Measurements from ENCODE around the gene ARF6.
"Not testable (repeated sequence)": the region's sequence is repeated elsewhere in the genome, so short reads cannot be mapped to it uniquely, and the experiment has no call there.

The ARF6 gene

GRCh38 chr14:49909016-49909415 lies 16.1 kb downstream of the ARF6 start:
- DNase-seq = no peak

GRCh38 chr14:49915085-49915484 lies 22.2 kb downstream of the ARF6 start:
- no peak for DNase-seq

GRCh38 chr14:49918706-49919105 lies 25.8 kb downstream of the ARF6 start:
- DNase-seq = no peak

- no peak for DNase-seq
These were observed 27.2 kb downstream of the ARF6 start for GRCh38 chr14:49919825-49920659.

- no peak for DNase-seq
These were observed 28.1 kb downstream of the ARF6 start for GRCh38 chr14:49920935-49921334.

GRCh38 chr14:49921401-49921800 lies 28.5 kb downstream of the ARF6 start:
- no peak for DNase-seq

GRCh38 chr14:49923442-49923841 lies 30.6 kb downstream of the ARF6 start:
- DNase-seq = no peak

- no peak for DNase-seq
These were observed 31.0 kb downstream of the ARF6 start for GRCh38 chr14:49923881-49924280.

- no peak for DNase-seq
These were observed 32.0 kb downstream of the ARF6 start for GRCh38 chr14:49924852-49925251.

GRCh38 chr14:49926803-49927202 lies 33.9 kb downstream of the ARF6 start:
- no peak for DNase-seq

GRCh38 chr14:49928015-49928414 lies 35.1 kb downstream of the ARF6 start:
- DNase-seq = no peak

- DNase-seq = no peak
These were observed 37.8 kb downstream of the ARF6 start for GRCh38 chr14:49930720-49931119.

GRCh38 chr14:49931523-49931922 lies 38.6 kb downstream of the ARF6 start:
- no peak for DNase-seq

- DNase-seq = no peak
These were observed 40.2 kb downstream of the ARF6 start for GRCh38 chr14:49933128-49933527.

- no peak for DNase-seq
These were observed 40.8 kb downstream of the ARF6 start for GRCh38 chr14:49933704-49934103.

- no peak for DNase-seq
These were observed 41.8 kb downstream of the ARF6 start for GRCh38 chr14:49934646-49935045.

GRCh38 chr14:49935526-49935925 lies 42.6 kb downstream of the ARF6 start:
- no peak for DNase-seq

GRCh38 chr14:49936246-49936645 lies 43.4 kb downstream of the ARF6 start:
- DNase-seq = not testable (repeated sequence)

- not testable (repeated sequence) for DNase-seq
These were observed 44.0 kb downstream of the ARF6 start for GRCh38 chr14:49936882-49937281.

- DNase-seq = not testable (repeated sequence)
These were observed 46.3 kb downstream of the ARF6 start for GRCh38 chr14:49939215-49939614.

- peak; percentile 73 for DNase-seq
These were observed 47.1 kb downstream of the ARF6 start for GRCh38 chr14:49939884-49940510.

- no peak for DNase-seq
These were observed 48.0 kb downstream of the ARF6 start for GRCh38 chr14:49940808-49941421.

- DNase-seq = no peak
These were observed 49.2 kb downstream of the ARF6 start for GRCh38 chr14:49942090-49942489.

GRCh38 chr14:49944501-49944900 lies 51.6 kb downstream of the ARF6 start:
- no peak for DNase-seq

Measured in kidney glomerular epithelial cell (primary cell).